A549 (cell line): ENCODE data around the gene PHF10.

Source experiments
- CHD2 ChIP-seq: fragments of 150-350 bp; IDR thresholded peaks from 2 replicates; pipeline ENCODE4 v1.6.1; 2014; ENCODE audit warnings: low read length; ENCODE audit not compliant: partially characterized antibody
- CTCF ChIP-seq: fragments of >200 bp; sonication (Bioruptor Twin); formaldehyde crosslinking; IDR thresholded peaks from 3 replicates; pipeline ENCODE4 v1.5.1; 2016
- EHMT2 ChIP-seq: fragments of 200-600 bp; sonication (generic); IDR thresholded peaks from 2 replicates; pipeline ENCODE4 v1.6.1; 2016; ENCODE audit warnings: antibody characterized with exemption, low read depth, mild to moderate bottlenecking, moderate library complexity
- EP300 ChIP-seq, 2 experiments: fragments of >200 bp; sonication (Bioruptor Twin); formaldehyde crosslinking; IDR thresholded peaks; 2 replicates in 1 of 2; 3 replicates in 1 of 2; pipeline ENCODE4 v1.6.1; 2016 to 2017
- FOSB ChIP-seq: fragments of 250-450 bp; sonication (Bioruptor Pico); IDR thresholded peaks from 2 replicates; pipeline ENCODE4 v1.5.0; 2020; ENCODE audit warnings: mild to moderate bottlenecking, moderate library complexity
- JUN ChIP-seq, 2 experiments: fragments of >200 bp; sonication (Bioruptor Twin); formaldehyde crosslinking; IDR thresholded peaks; 2 replicates in 1 of 2; 3 replicates in 1 of 2; pipeline ENCODE4 v1.6.1; 2016 to 2017
- POLR2A ChIP-seq: IDR thresholded peaks from 2 replicates; pipeline ENCODE4 v1.6.1; 2012; ENCODE audit warnings: mild to moderate bottlenecking, low read length
- RFX5 ChIP-seq: fragments of 450-650 bp; IDR thresholded peaks from 2 replicates; pipeline ENCODE4 v1.7.1; 2014; ENCODE audit warnings: antibody characterized with exemption, mild to moderate bottlenecking, moderate library complexity
- TF ChIP-seq, protein P1 (sequence below): fragments of 200-600 bp; sonication (generic); IDR thresholded peaks from 2 replicates; pipeline ENCODE4 v1.6.1; 2016; ENCODE audit warnings: antibody characterized with exemption, mild to moderate bottlenecking, moderate library complexity

- no peak for TF ChIP-seq EHMT2
- no peak for TF ChIP-seq CTCF
- TF ChIP-seq RFX5, result no peak
- TF ChIP-seq CHD2, result no peak
- no peak for TF ChIP-seq JUN (IDR thresholded peaks at IDR 0.05)
- TF ChIP-seq FOSB (CRISPR knock-in tag), result no peak
- no peak for TF ChIP-seq POLR2A
- no peak for TF ChIP-seq EP300 (IDR thresholded peaks at IDR 0.05)
- TF ChIP-seq, protein P1, sequence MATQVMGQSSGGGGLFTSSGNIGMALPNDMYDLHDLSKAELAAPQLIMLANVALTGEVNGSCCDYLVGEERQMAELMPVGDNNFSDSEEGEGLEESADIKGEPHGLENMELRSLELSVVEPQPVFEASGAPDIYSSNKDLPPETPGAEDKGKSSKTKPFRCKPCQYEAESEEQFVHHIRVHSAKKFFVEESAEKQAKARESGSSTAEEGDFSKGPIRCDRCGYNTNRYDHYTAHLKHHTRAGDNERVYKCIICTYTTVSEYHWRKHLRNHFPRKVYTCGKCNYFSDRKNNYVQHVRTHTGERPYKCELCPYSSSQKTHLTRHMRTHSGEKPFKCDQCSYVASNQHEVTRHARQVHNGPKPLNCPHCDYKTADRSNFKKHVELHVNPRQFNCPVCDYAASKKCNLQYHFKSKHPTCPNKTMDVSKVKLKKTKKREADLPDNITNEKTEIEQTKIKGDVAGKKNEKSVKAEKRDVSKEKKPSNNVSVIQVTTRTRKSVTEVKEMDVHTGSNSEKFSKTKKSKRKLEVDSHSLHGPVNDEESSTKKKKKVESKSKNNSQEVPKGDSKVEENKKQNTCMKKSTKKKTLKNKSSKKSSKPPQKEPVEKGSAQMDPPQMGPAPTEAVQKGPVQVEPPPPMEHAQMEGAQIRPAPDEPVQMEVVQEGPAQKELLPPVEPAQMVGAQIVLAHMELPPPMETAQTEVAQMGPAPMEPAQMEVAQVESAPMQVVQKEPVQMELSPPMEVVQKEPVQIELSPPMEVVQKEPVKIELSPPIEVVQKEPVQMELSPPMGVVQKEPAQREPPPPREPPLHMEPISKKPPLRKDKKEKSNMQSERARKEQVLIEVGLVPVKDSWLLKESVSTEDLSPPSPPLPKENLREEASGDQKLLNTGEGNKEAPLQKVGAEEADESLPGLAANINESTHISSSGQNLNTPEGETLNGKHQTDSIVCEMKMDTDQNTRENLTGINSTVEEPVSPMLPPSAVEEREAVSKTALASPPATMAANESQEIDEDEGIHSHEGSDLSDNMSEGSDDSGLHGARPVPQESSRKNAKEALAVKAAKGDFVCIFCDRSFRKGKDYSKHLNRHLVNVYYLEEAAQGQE, result no peak
These were observed 14.1 kb upstream of the PHF10 start for GRCh38 chr6:169738204-169738975.
